A673 (cell line): ENCODE results near the gene KRTAP26-1.

Experiments used
- EZH2 ChIP-seq: fragments of 200-600 bp; sonication (generic); IDR thresholded peaks from 2 replicates; pipeline ENCODE4 v1.6.1; 2017; ENCODE audit warnings: borderline replicate concordance, low read depth, mild to moderate bottlenecking, mixed read lengths, antibody characterized with exemption, low read length; ENCODE audit not compliant: poor library complexity, severe bottlenecking
- TF ChIP-seq, protein P1 (sequence below): fragments of 300-800, 200-600 bp; sonication (generic); conservative IDR thresholded peaks from 2 replicates; pipeline ENCODE4 v1.5.1; 2017; ENCODE audit warnings: low read depth, mild to moderate bottlenecking, antibody characterized with exemption, low read length, moderate library complexity, mixed read lengths

GRCh38 chr21:30349572-30349971 is 29.5 kb upstream of the KRTAP26-1 start:
- TF ChIP-seq, protein P1, sequence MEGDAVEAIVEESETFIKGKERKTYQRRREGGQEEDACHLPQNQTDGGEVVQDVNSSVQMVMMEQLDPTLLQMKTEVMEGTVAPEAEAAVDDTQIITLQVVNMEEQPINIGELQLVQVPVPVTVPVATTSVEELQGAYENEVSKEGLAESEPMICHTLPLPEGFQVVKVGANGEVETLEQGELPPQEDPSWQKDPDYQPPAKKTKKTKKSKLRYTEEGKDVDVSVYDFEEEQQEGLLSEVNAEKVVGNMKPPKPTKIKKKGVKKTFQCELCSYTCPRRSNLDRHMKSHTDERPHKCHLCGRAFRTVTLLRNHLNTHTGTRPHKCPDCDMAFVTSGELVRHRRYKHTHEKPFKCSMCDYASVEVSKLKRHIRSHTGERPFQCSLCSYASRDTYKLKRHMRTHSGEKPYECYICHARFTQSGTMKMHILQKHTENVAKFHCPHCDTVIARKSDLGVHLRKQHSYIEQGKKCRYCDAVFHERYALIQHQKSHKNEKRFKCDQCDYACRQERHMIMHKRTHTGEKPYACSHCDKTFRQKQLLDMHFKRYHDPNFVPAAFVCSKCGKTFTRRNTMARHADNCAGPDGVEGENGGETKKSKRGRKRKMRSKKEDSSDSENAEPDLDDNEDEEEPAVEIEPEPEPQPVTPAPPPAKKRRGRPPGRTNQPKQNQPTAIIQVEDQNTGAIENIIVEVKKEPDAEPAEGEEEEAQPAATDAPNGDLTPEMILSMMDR: no peak
- TF ChIP-seq EZH2: no peak
